HG02798 (cell line): Measurements from ENCODE around the gene NBEA.
A peak's percentile ranks its signal among the peaks of the same experiment; 100 is the strongest.
"Not testable (repeated sequence)": the region's sequence is repeated elsewhere in the genome, so short reads cannot be mapped to it uniquely, and the experiment has no call there.

Experiments
- ATAC-seq: cut with Tn5 transposase; IDR thresholded peaks from one replicate; pipeline ENCODE4 v1.9.1; 2021; ENCODE audit warnings: mild to moderate bottlenecking; ENCODE audit not compliant: unreplicated experiment, poor library complexity

NBEA gene

GRCh38 chr13:35057858-35058257 is 115.8 kb downstream of the NBEA start:
- ATAC-seq = no peak

GRCh38 chr13:35058585-35058984 is 116.5 kb downstream of the NBEA start:
- peak; percentile 79 for ATAC-seq

GRCh38 chr13:35086667-35087066 is 144.6 kb downstream of the NBEA start:
- no peak for ATAC-seq

GRCh38 chr13:35092251-35092650 is 150.2 kb downstream of the NBEA start:
- no peak for ATAC-seq

GRCh38 chr13:35092751-35093150 is 150.7 kb downstream of the NBEA start:
- no peak for ATAC-seq

- no peak for ATAC-seq
These were observed 151.3 kb downstream of the NBEA start for GRCh38 chr13:35093356-35093755.

GRCh38 chr13:35106771-35107170 is 164.7 kb downstream of the NBEA start:
- not testable (repeated sequence) for ATAC-seq

- no peak for ATAC-seq
These were observed 165.5 kb downstream of the NBEA start for GRCh38 chr13:35107535-35107934.

- ATAC-seq = not testable (repeated sequence)
These were observed 171.5 kb downstream of the NBEA start for GRCh38 chr13:35113612-35114011.

- no peak for ATAC-seq
These were observed 185.4 kb downstream of the NBEA start for GRCh38 chr13:35127466-35127865.

GRCh38 chr13:35129500-35129899 is 187.4 kb downstream of the NBEA start:
- ATAC-seq = no peak

GRCh38 chr13:35131471-35131870 is 189.4 kb downstream of the NBEA start:
- ATAC-seq = no peak

- ATAC-seq = no peak
These were observed 194.5 kb downstream of the NBEA start for GRCh38 chr13:35136585-35136984.

GRCh38 chr13:35139591-35139990 is 197.5 kb downstream of the NBEA start:
- ATAC-seq = no peak

- no peak for ATAC-seq
These were observed 198.3 kb downstream of the NBEA start for GRCh38 chr13:35140321-35140720.

GRCh38 chr13:35140831-35141230 is 198.8 kb downstream of the NBEA start:
- no peak for ATAC-seq

GRCh38 chr13:35143123-35143522 is 201.1 kb downstream of the NBEA start:
- ATAC-seq = no peak

- no peak for ATAC-seq
These were observed 202.3 kb downstream of the NBEA start for GRCh38 chr13:35144166-35144890.

GRCh38 chr13:35146686-35147085 is 204.6 kb downstream of the NBEA start:
- no peak for ATAC-seq

GRCh38 chr13:35157143-35157755 is 215.2 kb downstream of the NBEA start:
- peak; percentile 80 for ATAC-seq

- no peak for ATAC-seq
These were observed 217.0 kb downstream of the NBEA start for GRCh38 chr13:35159041-35159440.

- ATAC-seq = no peak
These were observed 218.8 kb downstream of the NBEA start for GRCh38 chr13:35160896-35161295.
